HG02852 (cell line): ENCODE data around the gene ULBP3.
"Not testable (repeated sequence)": the region's sequence is repeated elsewhere in the genome, so short reads cannot be mapped to it uniquely, and the experiment has no call there.

Experiments used
- ATAC-seq: cut with Tn5 transposase; IDR thresholded peaks from one replicate; pipeline ENCODE4 v1.9.1; 2021; ENCODE audit warnings: mild to moderate bottlenecking, moderate library complexity; ENCODE audit not compliant: unreplicated experiment

ULBP3 gene

DNA sequence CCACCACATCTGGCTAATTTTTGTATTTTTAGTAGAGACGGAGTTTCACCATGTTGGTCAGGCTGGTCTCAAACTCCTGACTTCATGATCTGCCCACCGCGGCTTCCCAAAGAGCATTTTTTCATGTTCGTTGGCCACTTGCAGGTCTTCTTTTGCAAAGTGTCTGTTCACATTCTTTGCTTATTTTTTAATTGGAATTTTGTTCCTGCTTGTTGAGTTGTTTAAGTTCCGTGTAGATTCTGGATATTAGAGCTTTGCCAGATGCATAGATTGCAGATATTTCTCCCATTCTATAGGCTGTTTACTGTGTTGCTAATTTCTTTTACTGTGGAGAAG lies 51.8 kb downstream of the ULBP3 start:
- ATAC-seq: not testable (repeated sequence)

DNA sequence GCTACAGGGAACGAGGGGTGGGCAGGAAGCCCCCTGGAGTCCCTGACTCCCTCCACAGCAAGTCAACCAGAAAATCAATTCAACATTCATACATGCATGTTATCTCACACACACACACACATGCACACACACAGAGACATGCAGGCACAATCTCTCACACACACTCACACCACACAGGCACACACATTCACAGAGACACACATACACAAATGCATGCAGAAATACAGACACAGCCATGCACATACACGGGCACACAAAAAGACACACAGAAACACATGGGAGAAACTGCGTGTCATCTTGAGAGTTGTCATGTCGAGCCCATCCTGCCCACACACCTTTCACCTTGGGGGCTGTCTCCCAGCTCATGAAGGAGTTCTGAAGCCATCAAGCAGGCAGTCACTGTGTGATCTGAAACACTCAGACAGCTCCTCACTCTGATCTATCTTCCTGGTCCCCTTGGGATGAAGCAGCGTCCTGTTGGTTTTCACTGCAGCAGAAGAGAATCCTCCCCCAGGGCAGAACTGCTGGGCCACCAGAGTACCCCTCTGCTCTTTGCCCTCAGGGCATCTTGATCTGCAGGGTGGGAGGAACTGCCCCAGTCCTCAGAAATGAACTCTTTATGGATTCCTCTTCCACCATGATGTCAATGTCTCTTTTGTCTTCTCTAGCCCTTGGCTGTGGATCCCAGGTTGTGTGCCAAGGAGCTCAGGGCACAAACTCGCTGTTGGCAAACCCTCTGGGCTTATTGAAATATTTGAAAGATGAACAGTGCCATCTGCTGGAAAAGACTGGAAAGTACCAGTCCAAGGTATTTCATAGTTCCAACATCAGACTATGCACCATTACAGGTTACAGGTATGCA lies 52.4 kb downstream of the ULBP3 start:
- ATAC-seq: no peak

DNA sequence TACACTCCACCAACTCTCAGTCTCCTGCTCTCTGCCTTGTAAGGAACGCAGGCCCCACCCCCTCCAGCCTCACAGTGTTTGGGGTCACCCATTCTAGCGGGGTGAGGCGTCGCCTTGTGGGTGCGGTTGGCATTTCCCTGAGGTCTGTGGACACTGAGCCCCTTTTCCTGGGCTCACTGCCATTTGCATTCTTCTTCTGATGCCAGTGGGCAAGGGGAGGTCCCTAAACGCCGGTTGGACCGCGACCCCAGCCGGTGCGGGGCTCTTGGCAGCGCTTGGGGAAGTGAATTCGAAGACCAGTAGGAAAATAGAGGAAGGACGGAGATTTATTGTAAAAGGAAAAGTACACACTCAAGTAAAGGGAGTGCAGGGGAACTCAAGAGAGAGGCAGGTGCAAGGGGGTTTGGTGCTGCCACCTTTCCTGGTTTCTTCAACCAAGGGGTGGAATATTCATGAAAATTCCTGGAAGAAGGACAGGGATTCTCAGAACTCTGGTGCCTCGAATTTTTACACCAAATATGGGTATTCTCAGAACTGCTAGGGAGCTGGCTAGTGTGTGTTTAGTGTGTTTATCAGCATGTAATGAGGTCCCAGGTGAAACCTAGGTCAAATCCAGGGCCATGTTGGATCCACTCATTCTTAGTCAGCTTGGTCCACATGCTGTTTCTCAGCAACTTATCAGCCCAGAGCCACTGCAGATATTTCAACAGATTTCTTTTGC lies 53.5 kb downstream of the ULBP3 start:
- ATAC-seq: not testable (repeated sequence)

DNA sequence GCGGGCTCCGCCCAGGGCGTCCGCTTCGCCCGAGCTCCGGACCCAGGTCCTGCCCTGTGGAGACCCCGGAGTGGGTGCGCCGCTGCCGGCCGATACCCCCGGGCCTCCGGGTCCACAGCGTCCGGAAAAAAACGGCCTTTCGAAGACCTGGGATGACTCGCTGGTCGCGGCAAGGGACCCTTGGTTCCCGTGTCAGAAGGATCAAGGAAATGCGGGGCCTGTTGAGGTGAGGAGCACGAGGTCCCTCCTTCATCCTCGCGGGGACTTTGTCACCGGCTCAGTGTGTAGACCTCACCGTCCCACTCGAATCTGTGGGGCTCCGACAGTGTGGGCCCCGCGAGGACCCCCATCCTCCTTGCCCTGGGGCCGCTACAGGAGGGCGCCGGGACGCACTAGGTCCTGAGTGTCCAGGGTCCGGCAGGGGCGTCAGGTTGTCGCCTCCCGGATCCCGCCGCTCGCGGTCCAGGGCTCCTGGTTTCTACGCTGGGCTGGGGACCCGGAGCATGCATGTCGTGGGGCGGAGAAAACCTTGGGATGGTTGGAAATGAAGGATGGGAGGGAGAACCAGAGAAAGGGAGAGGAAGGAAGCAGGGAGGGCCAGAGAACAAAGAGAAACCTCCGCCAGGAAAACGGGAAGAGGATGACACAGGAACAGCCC lies 54.2 kb downstream of the ULBP3 start:
- ATAC-seq: not testable (repeated sequence)

DNA sequence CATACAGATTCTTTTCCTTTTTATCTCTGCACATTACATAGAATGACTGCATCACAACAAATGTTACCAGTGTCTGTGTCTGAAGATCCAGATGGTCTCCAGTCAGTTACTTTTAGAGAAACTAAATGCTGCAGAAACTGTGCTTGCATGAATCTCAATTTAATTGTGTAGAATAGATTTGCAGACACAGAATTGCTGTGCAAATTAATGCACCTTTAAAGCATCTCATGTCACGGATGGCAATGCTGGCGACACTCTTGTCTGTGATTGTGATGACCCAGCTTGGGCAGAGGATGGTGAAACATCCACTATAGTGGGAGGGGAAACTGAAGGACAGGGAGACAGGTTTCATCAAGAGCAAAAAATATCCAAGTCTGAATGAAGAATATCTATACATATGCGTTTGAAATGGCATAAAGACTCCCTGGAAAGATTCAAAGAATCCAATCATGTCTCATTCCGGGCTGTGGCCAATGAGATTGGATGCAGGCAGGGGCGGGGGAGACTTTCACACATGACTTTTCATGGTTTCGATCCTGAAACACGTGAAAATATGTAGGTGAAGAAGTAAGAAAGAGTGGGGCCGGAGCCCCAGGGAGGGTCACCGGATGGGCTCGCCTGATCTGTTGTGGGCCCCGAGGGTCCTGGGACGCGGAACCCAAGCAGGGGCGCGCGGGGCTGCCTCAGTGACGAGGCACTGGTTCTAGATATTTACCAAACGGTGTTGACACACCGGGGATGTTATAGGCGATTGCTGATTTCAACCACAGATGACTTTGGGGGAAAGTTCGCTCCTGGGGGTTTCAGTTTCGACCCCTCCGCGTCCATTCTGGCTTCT lies 54.9 kb downstream of the ULBP3 start:
- not testable (repeated sequence) for ATAC-seq

DNA sequence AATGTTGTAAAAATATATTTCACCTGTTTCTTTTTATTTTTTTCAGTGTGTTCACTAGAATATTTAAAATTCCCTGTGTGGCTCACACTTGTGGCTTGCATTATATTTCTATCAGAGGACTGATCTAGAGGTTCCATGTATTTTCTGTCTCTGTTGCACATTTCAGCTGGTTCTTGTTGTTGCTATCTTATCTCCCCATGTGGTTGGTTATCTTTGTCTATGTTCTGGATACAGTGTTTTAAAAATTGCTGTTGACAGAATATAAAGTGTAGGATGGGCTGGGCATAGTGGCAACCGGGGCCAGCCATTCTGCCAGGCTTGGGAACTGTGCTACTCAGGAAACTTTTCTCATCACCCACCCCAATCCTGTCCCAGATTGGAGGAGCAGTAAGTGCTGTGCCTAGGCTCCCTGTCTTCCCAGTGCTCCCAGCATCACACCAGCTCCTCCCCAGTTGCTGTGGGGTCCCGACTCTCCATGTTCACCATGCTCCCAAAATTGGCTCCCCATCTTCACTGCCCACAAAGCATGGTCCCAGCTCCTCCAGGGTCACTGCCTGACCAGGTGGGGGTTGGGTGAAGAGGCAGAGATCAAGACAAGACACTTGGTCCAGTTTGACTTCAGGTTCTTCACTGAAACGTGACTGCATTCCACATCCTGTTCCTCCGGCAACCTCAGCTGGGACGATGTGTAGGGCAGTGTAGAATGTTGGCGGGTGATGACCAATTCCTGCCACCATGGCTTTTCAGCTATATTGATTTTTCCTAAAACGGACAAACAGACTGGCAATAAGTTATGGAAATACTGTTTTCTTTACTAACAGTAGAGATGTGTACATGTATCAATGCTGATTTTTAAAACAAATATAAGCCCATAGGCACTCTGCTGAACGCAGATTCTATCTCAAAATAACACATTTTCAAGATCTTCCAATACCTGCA lies 55.8 kb downstream of the ULBP3 start:
- ATAC-seq: not testable (repeated sequence)
